Measurements from ENCODE around the gene C21orf91.

C21orf91 gene

DNA sequence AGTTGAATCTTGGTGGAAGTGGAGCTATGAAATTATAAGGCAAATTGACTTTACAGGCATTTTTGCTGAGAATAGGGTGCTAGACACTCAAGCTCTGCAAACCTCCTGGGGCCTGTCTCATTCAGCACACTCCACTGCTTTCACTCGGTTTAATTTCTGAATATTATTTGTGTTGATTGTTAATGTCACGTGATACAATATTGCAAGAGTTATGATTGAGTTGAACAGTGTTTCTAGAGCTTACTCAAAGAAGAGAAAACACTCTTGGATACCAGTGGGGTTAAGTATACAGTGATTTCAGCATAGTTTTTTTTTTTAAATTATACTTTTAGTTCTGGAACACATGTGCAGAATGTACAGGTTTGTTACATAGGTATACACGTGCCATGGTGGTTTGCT, 49.7 kb downstream of the C21orf91 start:
- Histone ChIP-seq H3K4me2 (ENCODE audit: low read length) (no peak overlapping the region), H3K4me3 (ENCODE audit: low read length) (no peak overlapping the region), H3K27ac (ENCODE audit: low read depth, low read length) (no peak overlapping the region)

DNA sequence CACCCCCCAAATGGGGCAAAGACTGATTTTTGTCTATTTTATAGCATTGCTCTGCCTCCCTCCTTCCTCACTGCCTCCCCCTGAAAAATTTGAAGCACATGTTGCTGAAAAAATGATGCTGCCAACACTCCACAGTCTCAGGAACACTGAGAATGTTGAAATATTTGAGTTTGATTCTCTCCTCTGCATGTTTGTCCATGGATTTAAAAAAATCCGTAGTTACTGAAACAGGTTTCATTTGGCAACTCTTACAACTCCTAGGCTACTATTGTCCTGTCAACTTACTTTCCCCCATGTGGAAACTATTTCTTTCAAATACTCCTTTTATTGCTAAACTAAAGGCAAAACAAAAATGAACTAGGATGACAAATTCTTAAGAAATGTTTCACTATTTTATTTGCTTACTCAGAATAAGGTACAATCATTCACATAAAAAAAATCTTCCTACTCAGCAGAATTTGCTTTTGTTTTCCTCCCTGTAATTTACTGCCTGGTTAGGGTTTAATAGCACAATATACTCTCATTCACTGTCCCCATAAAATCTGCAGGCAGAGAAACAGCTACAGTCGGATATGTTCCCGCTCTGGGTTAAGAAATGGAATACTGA, 50.2 kb downstream of the C21orf91 start:
- Histone ChIP-seq H3K27ac (ENCODE audit: low read depth, low read length) (no peak overlapping the region), H3K9me3 (ENCODE audit: control insufficient read depth, insufficient read depth, low read length) (no peaks in the 10 kb centered on the region; the same call in 1 of the 2 replicates), H3K4me1 (ENCODE audit: control insufficient read depth, low read length) (peaks cover 4% of the 10 kb centered on the region), H4K20me1 (ENCODE audit: control insufficient read depth, insufficient read depth, low read depth, low read length) (no peaks in the 10 kb centered on the region), H3K79me2 (ENCODE audit: control insufficient read depth, low read length) (no peaks in the 10 kb centered on the region), H3K36me3 (ENCODE audit: control insufficient read depth, low read length) (no peaks in the 10 kb centered on the region), H3F3A (ENCODE audit: control insufficient read depth, insufficient read depth) (no peaks in the 10 kb centered on the region), H3K27me3 (ENCODE audit: control insufficient read depth, low read length) (no peaks in the 10 kb centered on the region), H3K4me2 (ENCODE audit: low read length) (no peak overlapping the region), H3K4me3 (ENCODE audit: low read length) (no peak overlapping the region), H3K9me2 (replicated peaks; ENCODE audit: control insufficient read depth, low read length) (no peaks in the 10 kb centered on the region)
- TF ChIP-seq EZH2phosphoT487 (IDR thresholded peaks at IDR 0.05; ENCODE audit: borderline replicate concordance, low read length): no peak
- TF ChIP-seq, protein P1, sequence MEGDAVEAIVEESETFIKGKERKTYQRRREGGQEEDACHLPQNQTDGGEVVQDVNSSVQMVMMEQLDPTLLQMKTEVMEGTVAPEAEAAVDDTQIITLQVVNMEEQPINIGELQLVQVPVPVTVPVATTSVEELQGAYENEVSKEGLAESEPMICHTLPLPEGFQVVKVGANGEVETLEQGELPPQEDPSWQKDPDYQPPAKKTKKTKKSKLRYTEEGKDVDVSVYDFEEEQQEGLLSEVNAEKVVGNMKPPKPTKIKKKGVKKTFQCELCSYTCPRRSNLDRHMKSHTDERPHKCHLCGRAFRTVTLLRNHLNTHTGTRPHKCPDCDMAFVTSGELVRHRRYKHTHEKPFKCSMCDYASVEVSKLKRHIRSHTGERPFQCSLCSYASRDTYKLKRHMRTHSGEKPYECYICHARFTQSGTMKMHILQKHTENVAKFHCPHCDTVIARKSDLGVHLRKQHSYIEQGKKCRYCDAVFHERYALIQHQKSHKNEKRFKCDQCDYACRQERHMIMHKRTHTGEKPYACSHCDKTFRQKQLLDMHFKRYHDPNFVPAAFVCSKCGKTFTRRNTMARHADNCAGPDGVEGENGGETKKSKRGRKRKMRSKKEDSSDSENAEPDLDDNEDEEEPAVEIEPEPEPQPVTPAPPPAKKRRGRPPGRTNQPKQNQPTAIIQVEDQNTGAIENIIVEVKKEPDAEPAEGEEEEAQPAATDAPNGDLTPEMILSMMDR (IDR thresholded peaks at IDR 0.05; ENCODE audit: low read depth, low read length, poor library complexity, severe bottlenecking): no peak

More for the DNA sequence above, 49.7 kb downstream of the C21orf91 start:
- TF ChIP-seq, protein P1 (IDR thresholded peaks at IDR 0.05; ENCODE audit: low read depth, low read length, poor library complexity, severe bottlenecking): no peak
- no peak for TF ChIP-seq EZH2phosphoT487 (IDR thresholded peaks at IDR 0.05; ENCODE audit: borderline replicate concordance, low read length)
- Histone ChIP-seq H3K9me3 (ENCODE audit: control insufficient read depth, insufficient read depth, low read length) (no peaks in the 10 kb centered on the region; the same call in 1 of the 2 replicates), H3K36me3 (ENCODE audit: control insufficient read depth, low read length) (no peaks in the 10 kb centered on the region), H3F3A (ENCODE audit: control insufficient read depth, insufficient read depth) (no peaks in the 10 kb centered on the region), H3K79me2 (ENCODE audit: control insufficient read depth, low read length) (no peaks in the 10 kb centered on the region), H3K27me3 (ENCODE audit: control insufficient read depth, low read length) (no peaks in the 10 kb centered on the region), H3K4me1 (ENCODE audit: control insufficient read depth, low read length) (peaks cover 4% of the 10 kb centered on the region), H3K9me2 (replicated peaks; ENCODE audit: control insufficient read depth, low read length) (no peaks in the 10 kb centered on the region), H4K20me1 (ENCODE audit: control insufficient read depth, insufficient read depth, low read depth, low read length) (no peaks in the 10 kb centered on the region)

DNA sequence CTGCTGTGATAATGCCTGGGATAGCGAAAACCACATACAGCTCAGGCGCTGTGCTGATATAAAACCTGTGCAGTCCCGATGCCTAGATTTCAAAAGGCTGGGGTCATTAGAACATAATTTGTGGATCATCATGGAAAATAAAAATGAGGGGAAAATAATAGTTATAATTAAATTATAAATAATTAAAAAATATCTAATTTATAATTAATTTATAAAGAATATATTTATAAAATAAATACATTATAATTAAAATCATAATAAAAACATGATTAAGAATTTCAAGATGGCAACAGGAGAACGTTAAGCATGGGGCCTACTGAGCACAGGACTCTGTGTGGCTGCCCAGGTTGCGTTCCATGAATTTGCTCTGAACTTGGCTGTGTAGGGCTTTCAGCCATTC, 53.9 kb downstream of the C21orf91 start:
- H3K27ac ChIP-seq (ENCODE audit: low read depth, low read length): no peak overlapping the region

More for the DNA sequence above, 53.9 kb downstream of the C21orf91 start:
- H4K20me1 ChIP-seq (ENCODE audit: control insufficient read depth, insufficient read depth, low read depth, low read length): no peaks in the 10 kb centered on the region
- peaks cover 2% of the 10 kb centered on the region for H3K4me1 ChIP-seq (ENCODE audit: control insufficient read depth, low read length)
- TF ChIP-seq EZH2phosphoT487 (IDR thresholded peaks at IDR 0.05; ENCODE audit: borderline replicate concordance, low read length): no peak
- TF ChIP-seq, protein P1 (IDR thresholded peaks at IDR 0.05; ENCODE audit: low read depth, low read length, poor library complexity, severe bottlenecking): no peak
- H3K4me2 ChIP-seq (ENCODE audit: low read length): no peak overlapping the region
- no peaks in the 10 kb centered on the region for H3F3A ChIP-seq (ENCODE audit: control insufficient read depth, insufficient read depth)
- H3K27me3 ChIP-seq (ENCODE audit: control insufficient read depth, low read length): no peaks in the 10 kb centered on the region
- H3K79me2 ChIP-seq (ENCODE audit: control insufficient read depth, low read length): no peaks in the 10 kb centered on the region
- no peak overlapping the region for H3K4me3 ChIP-seq (ENCODE audit: low read length)
- H3K9me3 ChIP-seq (ENCODE audit: control insufficient read depth, insufficient read depth, low read length): no peaks in the 10 kb centered on the region
- H3K36me3 ChIP-seq (ENCODE audit: control insufficient read depth, low read length): no peaks in the 10 kb centered on the region
- no peaks in the 10 kb centered on the region for H3K9me2 ChIP-seq (replicated peaks; ENCODE audit: control insufficient read depth, low read length)

Measured in DOHH2 (cell line).